Posterior cingulate gyrus (tissue), 11 donors: ENCODE results near the gene SP2.
"Not testable (repeated sequence)": the region's sequence is repeated elsewhere in the genome, so short reads cannot be mapped to it uniquely, and the experiment has no call there.

Source experiments
- DNase-seq, 10 donors: peaks; one replicate each; pipeline versions ENCODE4 v3.0.0 to v3.0.0-alpha.2; 2020 to 2021; ENCODE audit warnings: mixed read lengths in 3 of 10
- intact Hi-C: fragments of 100-400 bp; cut with DNase I; formaldehyde crosslinking; loops from one replicate; pipeline ENCODE4 v1.15.1; 2023

The SP2 gene

DNA sequence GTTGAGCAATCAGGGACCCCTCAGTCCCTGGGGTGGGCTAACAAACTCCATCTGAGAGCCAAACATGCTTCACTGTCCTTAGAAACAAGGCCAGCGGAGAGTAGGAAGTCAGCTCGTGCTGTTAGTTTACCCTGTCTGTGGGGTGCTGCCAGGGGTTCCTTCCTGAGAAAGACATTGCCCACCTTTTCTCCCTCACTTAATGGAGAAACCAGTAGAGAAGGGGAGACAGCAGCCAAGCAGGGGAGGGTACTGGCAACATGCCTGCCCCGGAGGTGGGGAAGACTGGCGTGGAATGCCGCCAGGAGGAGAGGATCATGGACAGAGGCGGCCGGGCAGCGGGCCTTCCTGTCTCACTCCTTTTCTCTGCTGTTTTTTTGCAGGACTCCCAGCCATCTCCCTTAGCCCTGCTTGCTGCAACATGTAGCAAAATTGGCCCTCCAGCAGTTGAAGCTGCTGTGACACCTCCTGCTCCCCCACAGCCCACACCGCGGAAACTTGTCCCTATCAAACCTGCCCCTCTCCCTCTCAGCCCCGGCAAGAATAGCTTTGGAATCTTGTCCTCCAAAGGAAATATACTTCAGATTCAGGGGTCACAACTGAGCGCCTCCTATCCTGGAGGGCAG, 19.9 kb downstream of the SP2 start:
- intact Hi-C loops, result no loop called here
- DNase-seq, result peak in 1 of 10 donors; percentile 36

DNA sequence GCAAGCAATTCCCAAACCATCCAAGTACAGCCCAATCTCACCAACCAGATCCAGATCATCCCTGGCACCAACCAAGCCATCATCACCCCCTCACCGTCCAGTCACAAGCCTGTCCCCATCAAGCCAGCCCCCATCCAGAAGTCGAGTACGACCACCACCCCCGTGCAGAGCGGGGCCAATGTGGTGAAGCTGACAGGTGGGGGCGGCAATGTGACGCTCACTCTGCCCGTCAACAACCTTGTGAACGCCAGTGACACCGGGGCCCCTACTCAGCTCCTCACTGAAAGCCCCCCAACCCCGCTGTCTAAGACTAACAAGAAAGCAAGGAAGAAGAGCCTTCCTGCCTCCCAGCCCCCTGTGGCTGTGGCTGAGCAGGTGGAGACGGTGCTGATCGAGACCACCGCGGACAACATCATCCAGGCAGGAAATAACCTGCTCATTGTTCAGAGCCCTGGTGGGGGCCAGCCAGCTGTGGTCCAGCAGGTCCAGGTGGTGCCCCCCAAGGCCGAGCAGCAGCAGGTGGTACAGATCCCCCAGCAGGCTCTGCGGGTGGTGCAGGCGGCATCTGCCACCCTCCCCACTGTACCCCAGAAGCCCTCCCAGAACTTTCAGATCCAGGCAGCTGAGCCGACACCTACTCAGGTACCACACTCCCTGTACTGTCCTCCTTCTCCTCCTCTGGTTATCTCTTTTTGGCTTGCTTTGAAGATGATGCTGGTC, 20.6 kb downstream of the SP2 start:
- no peak for DNase-seq
- intact Hi-C loops, result no loop called here

DNA sequence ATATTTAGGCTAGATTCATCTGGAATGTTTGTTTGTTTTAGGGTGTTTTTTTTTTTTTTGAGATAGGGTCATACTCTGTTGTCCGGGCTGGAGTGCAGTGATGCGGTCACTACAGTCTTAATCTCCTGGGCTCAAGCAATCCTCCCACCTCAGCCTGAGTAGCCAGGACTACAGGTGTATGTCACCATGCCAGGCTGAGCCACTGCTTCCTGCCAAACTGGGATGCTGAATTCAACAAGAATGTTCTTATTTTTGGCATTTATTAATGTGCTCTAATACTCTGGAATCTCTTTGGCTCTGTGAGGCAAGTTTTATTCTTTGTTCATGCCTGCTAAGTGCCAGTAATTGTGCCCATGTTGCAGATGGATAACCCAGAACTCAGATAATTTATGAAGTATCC, 21.5 kb downstream of the SP2 start:
- intact Hi-C loops, result no loop called here

DNA sequence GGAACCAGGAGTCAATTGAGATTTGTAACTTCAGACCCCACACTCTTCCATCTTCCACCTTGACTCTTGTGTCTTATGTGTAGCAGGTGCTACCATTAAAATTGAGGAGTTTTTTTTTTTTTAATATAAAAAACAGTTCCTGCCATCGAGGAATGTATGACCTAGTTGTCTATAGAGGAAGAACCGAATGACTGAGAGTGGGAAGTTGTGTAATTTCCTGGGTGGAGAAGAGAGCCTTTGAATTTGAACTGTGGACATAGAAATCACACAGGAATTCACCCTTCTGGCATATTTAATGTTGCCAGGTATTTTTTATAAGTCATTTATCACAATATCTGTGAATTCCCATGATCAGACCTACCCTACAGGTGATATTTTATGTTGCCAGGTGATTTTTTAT, 22.0 kb downstream of the SP2 start:
- intact Hi-C loops, result no loop called here
- DNase-seq, result no peak

More for the DNA sequence above, 21.5 kb downstream of the SP2 start:
- no peak for DNase-seq

- no peak for DNase-seq
- intact Hi-C loops, result no loop called here
Measured at GRCh38 chr17:47918991-47919390, 23.0 kb downstream of the SP2 start.

DNA sequence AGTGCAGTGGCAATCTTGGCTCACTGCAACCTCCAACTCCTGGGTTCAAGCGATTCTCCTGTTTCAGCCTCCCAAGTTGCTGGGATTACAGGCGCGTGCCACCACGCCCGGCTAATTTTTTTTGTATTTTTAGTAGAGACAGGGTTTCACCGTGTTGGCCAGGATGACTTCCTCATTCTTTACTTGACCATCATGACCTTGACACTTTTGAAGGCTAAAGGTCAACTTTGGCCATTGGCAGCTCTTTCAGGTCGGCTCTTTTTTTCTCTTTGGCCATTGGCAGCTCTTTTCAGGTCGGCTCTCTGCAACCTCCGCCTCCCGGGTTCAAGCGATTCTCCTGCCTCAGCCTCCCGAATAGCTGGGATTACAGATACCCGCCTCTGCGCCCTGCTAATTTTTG, 23.9 kb downstream of the SP2 start:
- intact Hi-C loops, DNase-seq: not testable (repeated sequence)

GRCh38 chr17:47924785-47925677, 29.0 kb downstream of the SP2 start:
- no peak for DNase-seq
- intact Hi-C loops, result no loop called here

DNA sequence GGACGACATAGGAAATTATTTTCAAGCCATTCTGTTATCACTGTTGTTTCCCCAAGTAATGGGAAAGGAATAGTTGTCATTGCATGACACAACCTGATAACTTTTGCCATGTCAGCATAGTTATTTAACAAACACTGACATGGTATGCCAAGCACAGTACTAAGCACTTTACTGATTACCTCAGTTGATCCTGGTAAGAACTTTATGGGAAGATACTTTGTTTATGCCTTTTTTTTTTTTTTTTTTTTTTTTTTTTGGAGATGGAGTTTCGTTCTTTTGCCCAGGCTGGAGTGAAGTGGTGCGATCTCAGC, 29.6 kb downstream of the SP2 start:
- intact Hi-C loops, result no loop called here
- DNase-seq, result no peak

GRCh38 chr17:47927821-47928400, 31.9 kb downstream of the SP2 start:
- intact Hi-C loops, result no loop called here
- DNase-seq, result no peak

DNA sequence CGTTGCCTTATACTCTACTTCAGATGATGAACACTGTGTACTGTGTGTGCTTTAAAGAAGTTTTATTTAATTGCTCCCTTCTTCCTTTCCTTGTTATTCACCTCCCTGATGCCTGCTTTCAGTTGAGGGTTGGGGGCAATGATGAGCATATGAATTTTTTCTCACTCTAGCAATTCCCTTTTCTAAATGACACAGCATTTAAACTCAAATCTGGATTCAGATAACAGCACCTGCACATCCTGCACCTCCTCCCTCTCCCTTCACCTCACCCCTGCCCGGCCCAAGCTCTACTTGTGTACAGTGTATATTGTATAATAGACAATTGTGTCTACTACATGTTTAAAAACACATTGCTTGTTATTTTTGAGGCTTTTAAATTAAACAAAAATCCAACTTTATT, 32.4 kb downstream of the SP2 start:
- DNase-seq, result no peak
- intact Hi-C loops, result no loop called here

DNA sequence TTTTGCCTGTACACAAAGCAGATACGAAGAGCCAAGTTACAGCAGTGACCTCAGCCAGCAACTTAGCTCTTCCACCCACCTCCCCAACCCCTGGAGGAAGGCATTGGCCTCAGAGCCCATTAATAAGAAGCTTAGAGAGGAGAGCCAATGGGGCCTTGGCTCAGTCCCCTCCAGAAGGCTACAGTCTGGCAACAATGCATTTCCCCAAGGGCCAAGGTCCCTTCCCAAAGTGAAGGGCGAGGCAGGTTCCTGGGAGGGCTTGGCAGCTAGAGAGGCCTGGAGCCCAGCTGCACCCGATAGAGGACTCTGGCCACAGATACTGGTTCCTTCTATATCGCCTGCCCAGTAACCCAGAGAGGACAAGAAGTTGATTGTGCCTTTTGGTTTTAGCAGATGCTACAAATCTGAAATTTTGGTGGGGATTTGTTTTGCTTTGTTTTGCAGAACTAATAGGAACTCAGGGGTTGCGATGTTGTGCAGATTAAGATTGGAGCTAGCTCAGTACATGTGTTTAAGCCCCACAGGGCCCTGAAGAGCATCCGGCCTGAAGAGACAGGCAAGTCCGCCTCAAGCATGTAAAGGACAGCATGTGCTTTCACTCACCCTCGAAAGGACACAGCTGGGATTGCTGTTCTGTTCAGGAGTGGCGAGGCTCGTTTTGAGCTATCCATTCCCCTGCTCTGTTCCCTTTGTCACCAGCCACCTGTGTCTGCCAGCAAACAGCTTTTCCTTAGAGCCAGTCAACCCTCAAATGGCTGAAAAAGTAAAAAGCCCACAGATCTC, 33.4 kb downstream of the SP2 start:
- peak in 1 of 10 donors; percentile 69 for DNase-seq
- intact Hi-C loops, result no loop called here

- no peak for DNase-seq
- intact Hi-C loops, result no loop called here
Measured at GRCh38 chr17:47931848-47932247, 35.8 kb downstream of the SP2 start.

GRCh38 chr17:47934856-47935255, 38.8 kb downstream of the SP2 start:
- intact Hi-C loops, result no loop called here

DNA sequence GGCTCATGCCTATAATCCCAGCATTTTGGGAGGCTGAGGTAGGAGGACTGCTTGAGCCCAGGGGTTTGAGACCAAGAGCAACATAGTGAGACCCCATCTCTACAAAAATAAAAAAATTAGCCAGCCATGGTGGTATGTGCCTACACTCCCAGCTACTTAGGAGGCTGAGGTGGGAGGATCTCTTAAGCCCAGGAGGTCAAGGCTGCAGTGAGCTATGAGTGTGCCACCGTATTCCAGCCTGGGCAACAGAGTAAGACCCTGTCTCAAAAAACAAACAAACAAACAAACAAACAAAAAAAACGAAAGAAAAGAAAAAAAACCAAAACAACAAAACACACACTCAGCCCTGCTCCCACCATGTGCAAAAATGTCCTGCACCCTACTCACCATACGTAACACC, 39.4 kb downstream of the SP2 start:
- DNase-seq, intact Hi-C loops: not testable (repeated sequence)

More at GRCh38 chr17:47934856-47935255, 38.8 kb downstream of the SP2 start:
- DNase-seq, result no peak

- DNase-seq, result no peak
- intact Hi-C loops, result no loop called here
Measured at GRCh38 chr17:47935961-47936360, 39.9 kb downstream of the SP2 start.

DNA sequence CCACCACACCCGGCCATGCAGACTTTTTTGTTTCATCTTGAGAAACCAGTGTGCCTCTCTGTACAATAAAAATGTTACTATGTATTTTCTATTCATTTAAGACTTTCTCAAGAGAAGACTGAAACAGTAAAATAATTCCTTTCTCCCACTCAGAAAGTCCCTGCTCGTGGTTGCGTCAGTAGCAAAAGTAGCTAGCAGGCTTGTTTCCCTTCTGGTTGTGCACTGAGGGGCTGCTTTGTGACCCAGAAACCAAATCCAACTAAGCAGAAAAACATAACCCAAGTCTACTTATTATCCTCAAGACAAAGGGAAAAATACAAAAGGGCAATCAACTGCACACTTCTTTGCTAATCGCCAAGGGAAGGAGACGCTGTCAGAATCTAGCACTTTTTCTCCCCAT, 41.9 kb downstream of the SP2 start:
- DNase-seq, result peak in 1 of 10 donors; percentile 3
- intact Hi-C loops, result no loop called here

DNA sequence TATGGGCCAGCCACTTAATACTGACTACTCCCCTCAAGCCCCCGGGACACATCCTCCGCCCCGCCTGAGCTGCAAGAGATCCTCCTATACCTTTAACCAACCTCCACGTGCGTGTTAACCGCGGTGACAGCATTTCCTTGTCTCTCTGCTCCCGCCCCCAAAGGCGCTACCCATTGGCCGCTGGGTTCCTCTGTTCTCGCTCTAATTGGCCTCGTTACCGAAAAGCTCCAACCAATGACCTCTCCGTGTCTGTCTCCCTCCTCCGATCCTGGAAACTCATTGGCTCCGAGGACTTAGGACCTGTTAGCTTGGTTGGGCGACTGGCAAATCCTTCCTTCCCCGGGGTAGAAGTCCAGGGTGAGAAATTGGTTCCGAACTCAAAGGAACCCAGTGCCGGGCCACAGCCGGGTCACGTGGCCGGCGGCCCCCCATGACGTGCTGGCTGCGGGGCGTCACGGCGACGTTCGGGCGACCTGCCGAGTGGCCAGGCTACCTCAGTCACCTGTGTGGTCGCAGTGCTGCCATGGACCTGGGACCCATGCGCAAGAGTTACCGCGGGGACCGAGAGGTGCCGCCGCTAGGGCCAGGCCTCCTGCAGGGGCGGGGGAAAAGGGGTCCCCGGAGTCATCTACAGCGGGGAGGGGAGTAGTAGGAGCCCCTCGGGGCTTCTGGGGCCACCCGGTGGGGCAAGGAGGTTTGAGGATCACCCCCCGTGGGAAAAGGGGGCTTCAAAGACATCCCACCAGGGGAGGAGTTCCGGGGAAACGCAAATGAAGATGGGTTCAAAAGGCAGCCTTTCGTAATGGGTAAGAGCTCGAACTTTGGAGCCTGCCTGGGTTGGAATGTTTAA, 45.4 kb downstream of the SP2 start, which contains the start of gene PNPO:
Gene PNPO, plus strand, starts transcription at position 326 of the 850 bp plus-strand sequence. Its CDS starts 105 bp downstream, at position 431.
- intact Hi-C loops, result loop anchor here (5.0 kb wide), 1 partner anchor 44 kb away; the partner anchor contains the start of gene SP2
- DNase-seq, result peak; percentile 88 to 99 (median 96)

GRCh38 chr17:47942096-47942510, 46.1 kb downstream of the SP2 start:
- intact Hi-C loops, result loop anchor here (5.0 kb wide), 1 partner anchor 45 kb away; the partner anchor contains the start of gene SP2
- DNase-seq, result peak in 1 of 10 donors; percentile 49

- intact Hi-C loops, result loop anchor here (5.0 kb wide), 1 partner anchor 45 kb away; the partner anchor contains the start of gene SP2
- DNase-seq, result peak in 1 of 10 donors; percentile 2
Measured at GRCh38 chr17:47942568-47942967, 46.5 kb downstream of the SP2 start.
